ENCODE measurements around the gene DIP2C. TPM values are rescaled to one million over a fixed set of nuclear protein-coding genes. Genes with fewer than 3 reads are reported as not detected.
"Not testable (repeated sequence)": the region's sequence is repeated elsewhere in the genome, so short reads cannot be mapped to it uniquely, and the experiment has no call there.

The DIP2C gene
- total and polyA plus RNA-seq, 3 donors from 2014 or later: 14.9 to 43.4 (median 30.1) TPM

GRCh38 chr10:351770-352334 is 337.6 kb downstream of the DIP2C start:
- Histone ChIP-seq H3K4me1 (no peaks in the 10 kb centered on the region), H3K27me3 (no peaks in the 10 kb centered on the region), H3K36me3 (ENCODE audit: low read depth, missing control alignments) (no peaks in the 10 kb centered on the region), H3K9me3 (no peaks in the 10 kb centered on the region), H3K4me3 (no peak overlapping the region), H3K27ac (no peak overlapping the region)
- 94 to 95% methylated on average over 10 to 12 of the region's 13 CpGs for WGBS, 2 donors
- TF ChIP-seq POLR2A (IDR thresholded peaks at IDR 0.05): no peak
- no peak for TF ChIP-seq CTCF (IDR thresholded peaks at IDR 0.05)
- DNase-seq: no peak
- intact Hi-C loops (cut with DNase I; ENCODE audit: low total_unique reads): no loop called here

- Histone ChIP-seq H3K36me3 (ENCODE audit: low read depth, missing control alignments) (no peaks in the 10 kb centered on the region), H3K9me3 (no peaks in the 10 kb centered on the region), H3K27me3 (no peaks in the 10 kb centered on the region), H3K27ac (no peak overlapping the region), H3K4me1 (no peaks in the 10 kb centered on the region), H3K4me3 (no peak overlapping the region)
- no peak for TF ChIP-seq CTCF (IDR thresholded peaks at IDR 0.05)
- TF ChIP-seq POLR2A (IDR thresholded peaks at IDR 0.05): no peak
- 92 to 93% methylated on average over 34 to 35 of the region's 35 CpGs for WGBS, 2 donors
- DNase-seq: no peak
- intact Hi-C loops (cut with DNase I; ENCODE audit: low total_unique reads): no loop called here
Measured at GRCh38 chr10:350981-351501, 338.4 kb downstream of the DIP2C start.

GRCh38 chr10:349081-349480 is 340.4 kb downstream of the DIP2C start:
- no peak overlapping the region for H3K4me3 ChIP-seq
- no peaks in the 10 kb centered on the region for H3K27me3 ChIP-seq
- 96 to 97% methylated on average over 24 of the region's 24 CpGs for WGBS, 2 donors
- no peaks in the 10 kb centered on the region for H3K9me3 ChIP-seq
- no peak overlapping the region for H3K27ac ChIP-seq
- intact Hi-C loops (cut with DNase I; ENCODE audit: low total_unique reads): no loop called here
- TF ChIP-seq POLR2A (IDR thresholded peaks at IDR 0.05): no peak
- TF ChIP-seq CTCF (IDR thresholded peaks at IDR 0.05): no peak
- no peak for DNase-seq
- no peaks in the 10 kb centered on the region for H3K36me3 ChIP-seq (ENCODE audit: low read depth, missing control alignments)
- H3K4me1 ChIP-seq: no peaks in the 10 kb centered on the region

- H3K27ac ChIP-seq: no peak overlapping the region
- no peaks in the 10 kb centered on the region for H3K4me1 ChIP-seq
- H3K36me3 ChIP-seq (ENCODE audit: low read depth, missing control alignments): no peaks in the 10 kb centered on the region
- H3K4me3 ChIP-seq: no peak overlapping the region
- H3K9me3 ChIP-seq: no peaks in the 10 kb centered on the region
- no peaks in the 10 kb centered on the region for H3K27me3 ChIP-seq
- intact Hi-C loops (cut with DNase I; ENCODE audit: low total_unique reads): no loop called here
- WGBS, 2 donors: 89 to 92% methylated on average over 17 of the region's 17 CpGs
- TF ChIP-seq CTCF (IDR thresholded peaks at IDR 0.05): no peak
- no peak for TF ChIP-seq POLR2A (IDR thresholded peaks at IDR 0.05)
- DNase-seq: no peak
Measured at GRCh38 chr10:348456-348855, 341.0 kb downstream of the DIP2C start.

GRCh38 chr10:347774-348173 is 341.7 kb downstream of the DIP2C start:
- H3K4me1 ChIP-seq; H3K27me3 ChIP-seq; intact Hi-C loops (cut with DNase I; ENCODE audit: low total_unique reads); H3K36me3 ChIP-seq (ENCODE audit: low read depth, missing control alignments); H3K9me3 ChIP-seq; DNase-seq; H3K27ac ChIP-seq: not testable (repeated sequence)
- WGBS, 2 donors: 84 to 87% methylated on average over 33 to 34 of the region's 34 CpGs
- H3K4me3 ChIP-seq: peak overlapping the region in 1 of 2 donors; percentile 7

- intact Hi-C loops (cut with DNase I; ENCODE audit: low total_unique reads); H3K36me3 ChIP-seq (ENCODE audit: low read depth, missing control alignments); H3K4me1 ChIP-seq; H3K27ac ChIP-seq; H3K9me3 ChIP-seq; H3K27me3 ChIP-seq; H3K4me3 ChIP-seq: not testable (repeated sequence)
- DNase-seq: peak; percentile 39
- 72 to 82% methylated on average over 22 to 33 of the region's 33 CpGs for WGBS, 2 donors
Measured at GRCh38 chr10:347190-347589, 342.3 kb downstream of the DIP2C start.

All from testis (tissue), 3 donors.